ENCODE results near the gene MBLAC2. TPM values are rescaled to one million over a fixed set of nuclear protein-coding genes. Genes with fewer than 3 reads are reported as not detected.

Gene MBLAC2
- polyA plus RNA-seq, 3 donors: 9.6 to 11.3 (median 10.9) TPM

DNA sequence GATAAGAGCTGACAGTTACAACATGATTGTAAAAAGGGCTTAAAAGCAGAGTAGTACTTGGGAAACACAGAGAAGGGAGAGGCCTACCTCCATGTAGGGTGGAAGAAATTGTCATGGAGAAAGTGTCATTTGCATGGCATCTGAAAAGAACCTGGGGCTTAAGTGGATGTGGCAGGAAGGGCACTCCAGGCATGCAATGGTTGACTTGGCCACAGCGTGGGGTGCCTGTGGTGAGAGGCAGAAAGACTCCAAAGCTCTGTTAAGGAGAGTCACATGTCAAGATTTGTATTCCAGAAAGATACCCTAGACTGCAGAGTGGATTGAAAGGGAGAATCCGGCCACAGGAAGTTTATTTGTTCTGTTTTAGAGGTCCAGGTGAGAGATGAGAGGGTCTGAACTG lies 2.5 kb upstream of the MBLAC2 start:
- DNase-seq (ENCODE audit: extremely low read depth in 1 of 11, low read depth in 9 of 11, low spot score in 4 of 11): no peak

DNA sequence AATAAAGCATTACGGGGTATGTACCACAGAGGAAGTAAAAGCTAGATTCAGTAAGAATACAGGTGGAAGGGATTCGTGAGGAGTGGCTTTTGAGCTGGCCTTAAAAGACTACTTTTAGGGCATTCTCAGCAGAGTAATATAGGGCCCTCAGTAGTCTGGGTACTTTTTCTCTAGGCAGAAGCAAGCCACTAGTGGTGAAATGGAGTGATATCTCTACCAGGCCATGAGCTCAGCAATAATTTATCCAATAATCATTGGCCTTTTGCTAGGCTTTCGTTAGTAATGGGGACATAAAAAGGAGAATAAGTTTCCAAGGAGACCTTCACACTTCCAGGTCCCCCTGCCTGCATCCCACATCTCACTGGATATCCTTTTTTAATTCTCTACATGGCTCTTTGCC lies 1.8 kb upstream of the MBLAC2 start:
- DNase-seq (ENCODE audit: extremely low read depth in 1 of 11, low read depth in 9 of 11, low spot score in 4 of 11): no peak

DNA sequence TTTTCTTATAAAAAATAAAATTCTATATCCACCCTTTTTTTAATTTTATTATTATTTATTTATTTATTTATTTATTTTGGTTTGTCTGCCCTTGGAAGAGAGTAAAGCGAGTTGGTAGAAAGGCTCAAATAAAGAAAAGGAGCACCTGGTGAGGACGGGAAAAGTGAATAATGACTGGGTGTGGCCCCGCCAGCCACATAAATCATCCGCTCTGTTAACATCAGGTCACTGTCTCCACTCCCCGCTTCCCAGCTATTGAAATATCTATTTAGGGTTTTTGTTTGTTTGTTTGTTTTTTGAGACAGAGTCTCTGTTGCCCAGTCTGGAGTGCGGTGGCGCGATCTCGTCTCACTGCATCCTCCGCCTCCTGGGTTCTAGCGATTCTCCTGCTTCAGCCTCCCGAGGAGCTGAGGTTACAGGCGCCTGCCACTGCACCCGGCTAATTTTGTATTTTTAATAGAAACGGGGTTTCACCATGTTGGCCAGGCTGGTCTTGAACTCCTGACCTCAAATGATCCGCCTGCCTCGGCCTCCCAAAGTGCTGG lies 937 bp upstream of the MBLAC2 start:
- no peak for DNase-seq (ENCODE audit: extremely low read depth in 1 of 11, low read depth in 9 of 11, low spot score in 4 of 11)

DNA sequence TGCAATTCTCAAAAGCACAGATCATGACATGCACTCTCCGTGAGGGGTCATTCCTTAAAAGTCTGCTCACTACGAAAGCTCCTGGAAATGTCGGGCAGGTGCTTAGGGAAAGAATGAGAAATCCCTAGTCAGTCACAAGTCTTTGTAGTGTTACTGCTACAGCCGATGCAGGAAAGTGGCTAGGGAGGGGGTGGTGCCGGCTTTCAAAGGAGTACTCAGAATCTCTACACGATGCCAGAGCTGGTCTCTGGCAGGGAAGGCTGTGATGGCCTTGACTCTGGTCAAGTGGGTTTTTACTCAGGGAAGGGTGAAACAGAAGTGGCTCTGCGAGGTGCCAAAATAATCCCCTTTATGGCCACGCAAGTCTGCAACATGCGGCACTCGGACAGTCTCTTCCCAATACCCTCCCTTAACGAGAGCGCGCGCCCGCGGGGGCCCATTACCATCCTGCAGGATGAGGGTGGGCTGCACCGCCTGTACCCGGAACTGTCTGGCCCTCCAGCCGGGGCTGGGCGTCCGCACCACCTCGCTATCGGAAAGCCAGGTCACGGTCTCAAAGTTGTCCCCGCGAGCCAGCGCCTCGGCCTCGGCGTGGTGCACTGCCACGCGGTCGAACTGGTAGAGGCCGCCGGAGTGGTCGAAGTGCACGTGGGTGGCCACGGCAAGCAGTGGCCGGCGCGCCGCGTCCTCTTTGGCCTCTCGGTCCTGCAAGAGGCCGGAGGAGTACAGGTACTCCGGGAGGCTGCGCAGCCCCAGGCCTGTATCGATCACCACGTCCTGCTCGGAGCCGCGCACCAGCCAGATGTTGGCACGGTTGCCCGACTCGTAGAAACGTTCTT lies 956 bp downstream of the MBLAC2 start:
- peak in 7 of 11 donors; percentile 8 to 45 (median 13) for DNase-seq (ENCODE audit: extremely low read depth in 1 of 11, low read depth in 9 of 11, low spot score in 4 of 11)

DNA sequence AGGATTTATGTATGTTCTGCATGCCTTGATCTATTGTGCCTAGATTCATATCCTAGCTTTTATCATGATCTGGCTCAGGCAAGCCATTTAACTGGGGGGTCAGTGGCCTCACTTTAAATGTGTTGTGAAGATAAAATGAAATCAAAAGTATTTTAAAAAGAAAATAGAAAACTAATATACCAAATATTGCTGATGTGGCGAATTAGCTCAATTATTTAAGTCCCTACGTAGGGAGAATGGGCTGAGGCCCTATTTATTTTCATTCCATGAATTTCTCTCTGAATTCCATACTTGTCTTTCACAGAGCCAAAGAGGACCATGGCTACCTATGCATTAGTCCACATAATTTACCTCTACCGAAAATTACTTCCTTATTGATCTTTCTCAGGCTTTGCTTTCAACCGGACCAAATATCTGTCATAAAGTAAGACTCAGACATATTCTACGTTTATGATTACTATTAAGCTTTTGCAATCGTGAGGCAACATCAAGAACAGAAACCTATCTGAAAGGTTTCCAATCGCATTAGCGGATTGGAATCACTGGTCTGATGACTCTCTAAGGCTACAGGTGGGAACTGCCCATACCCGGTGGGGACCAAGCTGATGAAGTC lies 1.7 kb downstream of the MBLAC2 start:
- no peak for DNase-seq (ENCODE audit: extremely low read depth in 1 of 11, low read depth in 9 of 11, low spot score in 4 of 11)

DNA sequence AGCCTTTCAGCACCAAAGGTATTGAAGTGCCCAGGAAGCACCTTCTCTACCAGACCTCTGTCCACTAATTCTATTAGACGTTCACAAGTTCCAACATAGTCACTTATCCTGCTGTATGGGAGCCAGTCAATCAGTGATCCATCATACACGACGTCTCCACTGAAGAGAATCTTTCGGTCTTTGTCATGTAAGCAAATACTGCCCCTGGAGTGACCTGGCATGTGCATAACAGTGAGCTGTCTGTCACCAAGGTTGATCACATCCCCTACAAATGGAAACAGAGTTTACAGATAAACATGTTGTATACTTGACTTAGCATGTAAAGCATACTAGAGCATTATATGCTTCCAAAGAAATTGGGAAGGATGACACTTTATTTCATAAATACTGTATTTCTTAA lies 13.3 kb downstream of the MBLAC2 start:
- no peak for DNase-seq (ENCODE audit: extremely low read depth in 1 of 11, low read depth in 9 of 11, low spot score in 4 of 11)

DNA sequence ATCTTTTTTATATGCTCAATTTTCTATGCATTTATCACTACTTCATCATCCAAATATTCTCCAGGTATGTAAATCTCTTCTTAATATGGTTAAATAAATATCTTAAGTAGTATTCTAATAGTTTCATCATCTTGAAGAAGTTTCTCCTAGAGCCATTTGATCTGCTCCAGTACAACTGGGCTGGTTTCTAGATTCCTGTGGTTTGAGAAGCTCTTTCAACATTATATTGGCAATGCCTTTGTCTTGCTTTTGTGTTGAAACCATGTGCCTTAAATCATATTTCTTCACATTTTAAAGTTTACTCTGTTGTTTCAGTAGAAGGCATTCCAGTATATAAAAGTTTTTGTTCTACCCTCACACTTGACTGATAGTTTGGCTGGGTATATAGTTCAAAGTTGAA lies 27.6 kb downstream of the MBLAC2 start:
- no peak for DNase-seq (ENCODE audit: extremely low read depth in 1 of 11, low read depth in 9 of 11, low spot score in 4 of 11)

DNA sequence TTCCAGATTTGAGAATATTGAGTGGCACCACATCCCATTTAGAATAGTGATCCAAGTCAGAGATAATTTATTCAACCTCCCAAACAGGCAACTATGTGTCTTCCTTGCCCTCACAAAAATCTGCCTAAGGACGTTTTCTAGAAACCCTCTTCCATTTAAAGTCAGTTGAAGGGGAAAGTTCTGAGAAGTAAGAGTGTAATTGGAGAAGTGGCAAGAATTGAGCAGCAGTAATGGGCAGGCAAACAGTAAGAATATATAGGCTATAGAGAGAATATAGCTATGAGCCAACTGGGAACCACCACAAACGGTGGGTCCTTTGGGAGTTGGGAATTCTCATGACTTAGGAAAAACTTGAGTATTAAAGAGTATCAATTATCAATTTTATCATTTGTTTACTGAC lies 33.9 kb downstream of the MBLAC2 start:
- no peak for DNase-seq (ENCODE audit: extremely low read depth in 1 of 11, low read depth in 9 of 11, low spot score in 4 of 11)

DNA sequence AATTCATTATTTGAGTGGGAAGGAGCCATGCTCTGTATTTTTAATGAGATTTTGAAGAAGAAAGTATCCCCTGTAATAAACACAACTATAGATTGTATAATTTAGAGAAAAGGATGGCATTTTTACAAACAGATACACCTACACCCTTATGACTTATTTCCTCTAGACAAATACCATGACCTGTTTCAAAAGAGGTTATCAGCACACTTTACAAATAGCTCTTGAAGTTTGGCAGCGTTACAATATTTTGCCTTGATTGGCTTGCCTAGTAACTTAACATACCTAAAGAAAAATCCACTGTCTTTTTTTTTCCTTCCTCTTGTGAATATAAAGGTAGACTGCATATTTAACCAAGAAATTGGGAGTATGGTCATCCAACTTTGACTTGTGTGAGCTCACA lies 36.5 kb downstream of the MBLAC2 start:
- DNase-seq (ENCODE audit: extremely low read depth in 1 of 11, low read depth in 9 of 11, low spot score in 4 of 11): no peak

DNA sequence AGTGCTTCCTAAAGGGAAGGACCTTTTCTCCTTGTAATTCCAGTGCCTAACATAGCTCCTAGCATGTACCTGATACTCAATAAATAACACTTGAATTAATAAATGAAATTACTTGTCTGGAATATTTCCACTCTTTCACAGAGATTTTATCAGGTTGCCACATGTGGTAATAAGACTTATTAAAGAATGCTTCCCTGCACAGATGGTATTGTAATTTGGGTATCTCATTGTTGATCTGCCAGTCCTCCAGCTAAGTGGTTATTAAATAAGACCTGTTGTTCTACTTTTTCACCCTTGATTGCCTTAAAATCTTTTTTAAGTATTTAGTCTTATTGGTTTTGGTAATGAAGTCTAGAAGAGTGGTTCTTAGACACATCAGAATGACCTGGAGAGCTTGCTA lies 36.9 kb downstream of the MBLAC2 start:
- DNase-seq (ENCODE audit: extremely low read depth in 1 of 11, low read depth in 9 of 11, low spot score in 4 of 11): no peak

DNA sequence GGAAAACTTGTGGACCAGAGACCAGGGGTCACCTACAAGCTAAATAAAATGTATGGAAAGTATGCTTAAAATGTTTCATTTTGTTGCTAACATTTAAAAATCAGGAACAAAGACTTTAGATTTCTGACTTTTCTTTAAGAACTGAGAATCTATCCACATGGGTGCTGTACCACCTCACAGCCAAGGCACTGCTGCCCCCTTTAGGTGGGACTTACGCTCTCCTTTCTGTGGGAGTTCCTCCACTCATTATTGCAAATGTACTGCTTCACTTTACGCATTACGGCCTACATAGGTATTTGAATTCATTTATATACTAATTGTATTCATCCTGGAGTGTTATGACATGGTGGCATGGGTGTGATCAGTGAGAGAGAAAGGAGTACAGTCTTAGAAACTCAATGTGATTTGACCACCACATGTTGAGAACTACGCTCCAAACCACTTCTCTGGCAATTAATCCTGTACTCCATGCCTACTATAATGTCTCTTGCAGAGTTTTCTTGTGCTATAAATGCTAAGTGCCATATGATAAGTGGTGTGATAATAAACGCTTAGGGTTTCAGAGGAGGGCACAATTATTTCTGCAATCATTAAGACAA lies 40.4 kb downstream of the MBLAC2 start:
- DNase-seq (ENCODE audit: extremely low read depth in 1 of 11, low read depth in 9 of 11, low spot score in 4 of 11): peak in 2 of 11 donors; percentile 25 to 26

DNA sequence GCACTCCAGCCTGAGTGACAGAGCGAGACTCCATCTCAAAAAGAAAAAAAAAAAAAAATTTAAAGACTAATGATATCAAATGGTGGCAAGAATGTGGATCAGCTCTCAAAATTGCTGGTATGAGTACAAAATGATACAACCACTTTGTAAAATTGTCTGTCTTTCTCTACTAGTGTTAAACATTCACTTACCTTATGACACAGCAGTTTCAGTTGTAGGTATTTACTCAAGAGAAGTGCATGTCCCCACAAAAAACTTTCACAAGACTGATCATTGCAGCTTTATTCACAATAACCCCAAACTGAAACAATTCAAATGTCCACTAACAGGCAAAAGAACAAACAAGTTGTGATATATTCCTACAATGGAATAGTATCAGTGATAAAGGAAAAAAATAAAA lies 50.3 kb downstream of the MBLAC2 start:
- no peak for DNase-seq (ENCODE audit: extremely low read depth in 1 of 11, low read depth in 9 of 11, low spot score in 4 of 11)

DNA sequence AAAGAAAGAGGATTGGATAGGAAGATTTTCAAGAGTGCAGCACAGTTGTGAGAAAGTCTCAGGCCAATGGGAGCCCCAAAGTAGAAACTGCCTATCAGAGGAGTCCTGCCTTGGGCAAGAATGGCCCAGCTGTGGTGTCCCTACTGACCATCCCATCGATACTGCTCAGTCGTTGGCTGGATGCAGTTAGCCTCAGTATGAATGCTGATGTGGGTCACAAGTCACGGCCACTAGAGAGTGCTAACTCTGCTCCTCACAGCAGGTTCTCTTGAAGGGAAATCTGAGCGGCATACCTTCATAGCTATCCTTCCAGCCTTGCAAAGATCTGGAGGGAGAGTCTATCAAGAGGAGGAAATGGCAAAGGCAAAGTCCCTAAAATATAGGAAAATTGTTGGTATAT lies 53.4 kb downstream of the MBLAC2 start:
- no peak for DNase-seq (ENCODE audit: extremely low read depth in 1 of 11, low read depth in 9 of 11, low spot score in 4 of 11)

DNA sequence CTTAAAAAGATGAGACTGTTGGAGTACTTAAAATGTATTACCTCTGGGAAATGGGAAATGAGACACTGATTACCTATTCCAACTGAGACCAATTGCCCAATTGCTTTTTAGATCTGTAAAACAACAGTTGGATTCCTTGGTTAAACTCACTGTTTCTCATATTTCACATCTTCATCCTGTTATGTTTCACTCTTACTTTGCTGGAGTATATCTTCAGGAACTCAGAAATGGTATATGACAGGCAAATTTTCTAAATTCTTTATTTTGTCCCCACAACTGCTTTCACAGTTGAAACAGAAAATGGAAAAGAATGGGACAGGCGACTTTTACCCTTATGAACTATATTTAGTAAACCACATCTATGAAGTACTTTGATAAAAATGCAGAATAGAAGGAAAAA lies 56.4 kb downstream of the MBLAC2 start:
- no peak for DNase-seq (ENCODE audit: extremely low read depth in 1 of 11, low read depth in 9 of 11, low spot score in 4 of 11)

DNA sequence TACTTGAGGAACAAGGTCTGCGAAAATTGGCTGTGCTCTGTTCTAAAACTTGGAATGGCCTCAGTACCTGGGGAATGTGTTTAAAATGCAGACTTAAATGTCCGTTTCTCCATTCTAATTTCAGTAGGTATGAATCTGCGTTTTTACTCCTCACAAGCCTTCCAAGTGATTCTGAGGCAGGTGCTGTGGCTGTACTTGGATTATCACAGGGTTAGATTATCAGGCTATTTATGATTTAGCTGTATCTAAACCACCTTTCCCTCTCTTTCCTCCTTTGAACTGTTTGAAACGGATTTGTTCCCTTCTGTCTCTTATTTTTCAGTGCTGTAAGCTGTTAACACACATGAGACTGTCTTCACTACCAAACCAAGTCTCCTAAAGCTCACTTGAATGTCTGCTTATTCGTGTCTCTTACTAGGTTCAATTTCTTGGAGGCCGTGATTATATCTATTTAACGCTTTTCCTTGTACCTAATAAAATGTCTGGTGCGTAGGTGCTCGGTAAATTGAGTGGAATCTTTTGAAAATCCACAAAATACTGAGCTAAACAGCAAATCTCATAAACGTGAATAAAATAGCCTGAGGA lies 64.3 kb downstream of the MBLAC2 start:
- DNase-seq (ENCODE audit: extremely low read depth in 1 of 11, low read depth in 9 of 11, low spot score in 4 of 11): peak in 4 of 11 donors; percentile 6 to 44 (median 13)

DNA sequence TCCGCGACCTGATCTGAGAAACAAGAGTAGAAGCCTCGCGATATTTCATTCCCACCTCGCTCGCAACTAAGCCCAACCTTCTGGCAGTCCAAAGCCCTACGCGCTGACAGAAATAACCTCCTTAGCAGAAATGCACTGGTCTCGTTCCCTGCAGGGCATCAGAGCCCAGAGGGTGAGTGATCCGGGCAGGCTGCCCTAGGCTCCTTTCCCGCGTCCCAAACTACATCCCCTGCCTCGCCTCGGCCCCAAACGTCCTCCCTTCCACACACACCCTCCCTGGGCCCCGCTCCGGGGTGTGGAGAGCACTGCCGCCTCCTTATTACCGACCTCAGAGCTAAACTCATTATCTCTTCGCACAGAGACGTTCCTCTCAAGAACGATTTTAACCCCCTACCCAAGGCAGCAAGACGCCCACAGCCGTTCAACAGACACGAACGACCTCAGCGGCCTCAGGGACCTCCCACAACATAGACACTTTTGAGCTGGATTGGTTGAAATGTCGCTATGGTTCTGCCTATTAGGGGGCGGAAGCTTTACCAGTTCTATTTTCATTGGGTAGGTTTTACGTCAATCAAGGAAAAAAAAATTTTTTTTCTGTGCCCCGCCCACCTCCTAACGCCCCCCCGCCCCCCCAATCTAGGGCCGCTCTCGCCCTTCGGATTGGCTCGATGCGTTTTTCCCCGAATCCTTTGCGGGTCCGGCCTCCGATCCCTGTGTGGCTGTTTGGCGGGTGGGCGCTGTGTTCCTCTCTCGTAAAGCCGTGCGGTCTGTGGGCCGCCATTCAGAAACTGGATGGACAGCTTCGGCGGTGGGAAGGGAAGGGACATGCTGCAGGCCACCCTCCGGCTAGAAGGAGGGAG lies 65.0 kb downstream of the MBLAC2 start, which contains the start of gene CETN3:
Gene CETN3 (minus strand): TSS at position 439 of the 860 bp plus-strand sequence. CDS start 95 bp downstream, at position 344.
- peak; percentile 90 to 96 (median 94) for DNase-seq (ENCODE audit: extremely low read depth in 1 of 11, low read depth in 9 of 11, low spot score in 4 of 11)

DNA sequence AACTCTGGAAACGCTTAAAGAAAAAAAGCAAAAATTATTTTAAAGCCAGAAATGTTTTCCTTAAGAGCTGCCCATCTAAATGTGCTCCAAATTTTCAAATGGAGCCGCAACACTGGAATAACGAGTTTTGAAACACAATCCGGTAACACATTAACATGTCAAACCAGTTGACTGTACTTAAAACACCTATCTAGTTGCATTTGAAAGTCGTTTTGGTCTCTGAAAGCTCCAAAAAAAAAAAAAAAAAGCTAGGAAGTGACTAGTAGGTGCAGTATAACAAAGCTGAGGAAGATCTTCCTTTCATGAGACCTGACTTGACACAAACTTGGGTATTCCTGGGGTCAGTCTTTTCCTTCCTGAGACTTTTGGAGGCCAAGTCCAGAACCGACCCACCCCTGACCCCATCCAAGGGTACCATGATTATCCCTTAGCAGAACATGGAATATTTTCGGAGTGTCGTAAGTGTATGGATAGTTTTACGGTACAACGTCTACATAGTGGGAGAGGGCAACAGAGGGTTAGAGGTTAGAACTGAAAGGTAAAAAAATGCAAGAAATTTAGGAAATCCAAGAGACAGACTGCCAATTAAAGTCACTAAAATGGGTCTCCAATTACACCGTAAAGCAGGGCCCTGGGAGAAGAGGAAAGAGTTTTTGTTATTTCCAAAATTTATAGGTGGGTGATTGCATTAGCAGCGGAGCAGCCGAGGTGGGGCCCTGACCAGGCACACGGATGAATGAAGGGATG lies 65.8 kb downstream of the MBLAC2 start:
- peak in 7 of 11 donors; percentile 1 to 30 (median 18) for DNase-seq (ENCODE audit: extremely low read depth in 1 of 11, low read depth in 9 of 11, low spot score in 4 of 11)

Data from renal cortex interstitium (tissue), 11 donors.